ENCODE data around the gene DACH1. TPM values are rescaled to one million over a fixed set of nuclear protein-coding genes. Genes with fewer than 3 reads are reported as not detected.

The DACH1 gene
- total RNA-seq, 1 experiment from 2014 or later = 0.31 TPM

GRCh38 chr13:71681901-71682613 is 184.9 kb downstream of the DACH1 start:
- ATAC-seq = no peak
- CTCF ChIA-PET = no interaction called here

GRCh38 chr13:71677124-71677523 is 189.9 kb downstream of the DACH1 start:
- POLR2A ChIA-PET = no interaction called here
- DNase-seq (ENCODE audit: low spot score) = no peak

More at GRCh38 chr13:71681901-71682613, 184.9 kb downstream of the DACH1 start:
- TF ChIP-seq ZNF512 (CRISPR knock-in tag; IDR thresholded peaks at IDR 0.05; ENCODE audit: borderline replicate concordance) = no peak
- no peak for TF ChIP-seq MAX (CRISPR knock-in tag; IDR thresholded peaks at IDR 0.05)
- TF ChIP-seq CTCF (IDR thresholded peaks at IDR 0.05) = no peak
- DNase-seq (ENCODE audit: low spot score) = no peak
- POLR2A ChIA-PET = no interaction called here
- Mint-ChIP-seq H3K9me3 (no peaks in the 10 kb centered on the region), H3K4me3 (no peak overlapping the region), H3K4me1 (peaks cover 41% of the 10 kb centered on the region), H3K36me3 (no peaks in the 10 kb centered on the region), H3K27me3 (ENCODE audit: low read depth) (peaks cover 86% of the 10 kb centered on the region), H3K27ac (no peak overlapping the region)

GRCh38 chr13:71672512-71672911 is 194.5 kb downstream of the DACH1 start:
- H3K27me3 Mint-ChIP-seq (ENCODE audit: low read depth) = peaks cover under 1% of the 10 kb centered on the region; the same call in 1 of the 2 replicates
- no peak for TF ChIP-seq NR2C2 (CRISPR knock-in tag; IDR thresholded peaks at IDR 0.05)
- TF ChIP-seq E2F5 (CRISPR knock-in tag; IDR thresholded peaks at IDR 0.05) = no peak
- no peak for TF ChIP-seq ZSCAN18 (CRISPR knock-in tag; IDR thresholded peaks at IDR 0.05)
- TF ChIP-seq TEAD1 (CRISPR knock-in tag; IDR thresholded peaks at IDR 0.05) = no peak
- TF ChIP-seq KAT7 (CRISPR knock-in tag; IDR thresholded peaks at IDR 0.05; ENCODE audit: borderline replicate concordance) = no peak
- ATAC-seq = no peak
- peaks cover 12% of the 10 kb centered on the region for H3K9me3 Mint-ChIP-seq
- 0 out of 2 replicates have a peak, but pooled peaks cover 2% of the 10 kb centered on the region for H3K36me3 Mint-ChIP-seq
- ChIA-PET CTCF (no interaction called here), POLR2A (no interaction called here)
- H3K4me1 Mint-ChIP-seq = no peaks in the 10 kb centered on the region
- DNase-seq (ENCODE audit: low spot score) = no peak
- no peak overlapping the region for H3K27ac Mint-ChIP-seq
- no peak overlapping the region for H3K4me3 Mint-ChIP-seq

More at GRCh38 chr13:71677124-71677523, 189.9 kb downstream of the DACH1 start:
- H3K9me3 Mint-ChIP-seq = no peaks in the 10 kb centered on the region
- H3K27me3 Mint-ChIP-seq (ENCODE audit: low read depth) = peaks cover 36% of the 10 kb centered on the region
- CTCF ChIA-PET = no interaction called here
- no peak overlapping the region for H3K27ac Mint-ChIP-seq
- no peak for ATAC-seq
- H3K4me1 Mint-ChIP-seq = no peaks in the 10 kb centered on the region
- TF ChIP-seq IRF2 (CRISPR knock-in tag; IDR thresholded peaks at IDR 0.05; ENCODE audit: borderline replicate concordance, low read depth) (no peak), ZNF423 (CRISPR knock-in tag; IDR thresholded peaks at IDR 0.05) (no peak), EMX1 (CRISPR knock-in tag; IDR thresholded peaks at IDR 0.05) (no peak), ATF2 (CRISPR knock-in tag; IDR thresholded peaks at IDR 0.05; ENCODE audit: borderline replicate concordance, low read depth) (no peak), TEAD1 (CRISPR knock-in tag; IDR thresholded peaks at IDR 0.05) (no peak), AR (CRISPR knock-in tag; IDR thresholded peaks at IDR 0.05) (no peak), SMAD3 (CRISPR knock-in tag; IDR thresholded peaks at IDR 0.05; ENCODE audit: borderline replicate concordance) (no peak), ZNF121 (CRISPR knock-in tag; IDR thresholded peaks at IDR 0.05) (no peak)
- no peaks in the 10 kb centered on the region for H3K36me3 Mint-ChIP-seq
- H3K4me3 Mint-ChIP-seq = no peak overlapping the region
